Heart left ventricle (tissue), 13 donors: ENCODE results near the gene EFEMP2.

Source experiments
- POLR2A ChIP-seq, 2 donors: fragments of 450-650 bp; IDR thresholded peaks; one replicate each; pipeline ENCODE4 v1.6.1; 2017; ENCODE audit warnings: antibody characterized with exemption in 2 of 2, mild to moderate bottlenecking in 2 of 2, moderate library complexity in 2 of 2
- TF ChIP-seq, protein P1 (sequence below), 12 donors: fragments of 200-600 bp; sonication (generic) in 4 of 12; IDR thresholded peaks; one replicate each; pipeline versions ENCODE4 v1.5.0 to v1.8.0; 2018 to 2022; ENCODE audit warnings: antibody characterized with exemption in 12 of 12, mild to moderate bottlenecking in 5 of 12
- donor health status: ischemic (EF 13 %, LVEDD 7.1; RV severe dilation, severe dysfunction).
- donor health status: DM: no; HTN: yes; CAD: no.
- donor health status: DM: no; HTN: no; CAD: no.
- donor health status: ischemic (EF 25% LVEDD 6.9; RV normal size, moderate dysfunction).
- donor health status: ischemic (EF 25% LVEDD 5.7; RV mildly dilated, moderate dysfunction).
- donor health status: ischemic (EF 35%, LVEDD 5.7; RV mildly dilated, moderate dysfunction).
- donor health status: nonischemic (EF 11% LVEDD 7.7; RV severe dilation, severe dysfunction).
- donor health status: DM: yes; HTN: yes; CAD: no.
- donor health status: PGD.
- donor health status: ischemic (EF 29% LVEDD 5.4; RV normal size, mild dysfunction).
- donor health status: nonischemic (EF 23%, LVEDD 6.1; RV moderate dilation, normal function).

GRCh38 chr11:65866509-65867283 lies 5.9 kb downstream of the EFEMP2 start:
- TF ChIP-seq, protein P1, sequence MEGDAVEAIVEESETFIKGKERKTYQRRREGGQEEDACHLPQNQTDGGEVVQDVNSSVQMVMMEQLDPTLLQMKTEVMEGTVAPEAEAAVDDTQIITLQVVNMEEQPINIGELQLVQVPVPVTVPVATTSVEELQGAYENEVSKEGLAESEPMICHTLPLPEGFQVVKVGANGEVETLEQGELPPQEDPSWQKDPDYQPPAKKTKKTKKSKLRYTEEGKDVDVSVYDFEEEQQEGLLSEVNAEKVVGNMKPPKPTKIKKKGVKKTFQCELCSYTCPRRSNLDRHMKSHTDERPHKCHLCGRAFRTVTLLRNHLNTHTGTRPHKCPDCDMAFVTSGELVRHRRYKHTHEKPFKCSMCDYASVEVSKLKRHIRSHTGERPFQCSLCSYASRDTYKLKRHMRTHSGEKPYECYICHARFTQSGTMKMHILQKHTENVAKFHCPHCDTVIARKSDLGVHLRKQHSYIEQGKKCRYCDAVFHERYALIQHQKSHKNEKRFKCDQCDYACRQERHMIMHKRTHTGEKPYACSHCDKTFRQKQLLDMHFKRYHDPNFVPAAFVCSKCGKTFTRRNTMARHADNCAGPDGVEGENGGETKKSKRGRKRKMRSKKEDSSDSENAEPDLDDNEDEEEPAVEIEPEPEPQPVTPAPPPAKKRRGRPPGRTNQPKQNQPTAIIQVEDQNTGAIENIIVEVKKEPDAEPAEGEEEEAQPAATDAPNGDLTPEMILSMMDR (IDR thresholded peaks at IDR 0.05), result no peak
- no peak for TF ChIP-seq POLR2A (IDR thresholded peaks at IDR 0.05)
